A549 (cell line): ENCODE measurements around the gene PRRX1.

ENCODE experiments used
- CTCF ChIP-seq: fragments of >200 bp; sonication (Bioruptor Twin); formaldehyde crosslinking; IDR thresholded peaks from 3 replicates; pipeline ENCODE4 v1.5.1; 2016
- EP300 ChIP-seq, 2 experiments: fragments of >200 bp; sonication (Bioruptor Twin); formaldehyde crosslinking; IDR thresholded peaks; 2 replicates in 1 of 2; 3 replicates in 1 of 2; pipeline ENCODE4 v1.6.1; 2016 to 2017
- HDAC2 ChIP-seq: fragments of 200-600 bp; sonication (generic); IDR thresholded peaks from 2 replicates; pipeline ENCODE4 v1.6.1; 2016
- USF2 ChIP-seq: fragments of 450-650 bp; IDR thresholded peaks from 2 replicates; pipeline ENCODE4 v1.6.1; 2014; ENCODE audit warnings: antibody characterized with exemption

- TF ChIP-seq USF2 (no peak), CTCF (no peak), HDAC2 (no peak), EP300 (IDR thresholded peaks at IDR 0.05) (no peak)
Observed at GRCh38 chr1:170707959-170708655, 44.2 kb downstream of the PRRX1 start.
